ENCODE results near the gene ZDHHC13. TPM values are rescaled to one million over a fixed set of nuclear protein-coding genes. Genes with fewer than 3 reads are reported as not detected.

Gene ZDHHC13
- total and polyA plus RNA-seq, 9 of the 15 experiments (the other 6 are each of a cell fraction or from before 2014, with no cell fraction given), result 4.7 to 18.6 (median 10.0) TPM

DNA sequence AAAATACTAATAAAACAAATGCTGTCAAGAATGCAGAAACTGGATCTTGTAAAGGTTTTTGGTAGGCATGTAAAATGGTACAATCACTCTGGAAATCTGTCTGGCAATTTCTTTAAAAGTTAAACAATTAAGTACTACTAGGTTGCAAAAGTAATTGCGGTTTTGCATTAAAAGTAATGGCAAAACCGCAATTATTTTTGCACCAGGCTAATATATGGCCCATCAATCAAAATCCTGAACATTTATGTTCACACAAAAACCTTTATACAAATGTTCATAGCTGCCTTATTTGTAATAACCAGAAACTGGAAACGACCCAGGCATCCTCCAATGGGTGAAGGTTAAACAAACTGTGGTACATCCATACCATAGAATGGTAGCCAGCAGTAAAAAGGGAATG lies 24.6 kb upstream of the ZDHHC13 start:
- no peak overlapping the region for H3K4me3 ChIP-seq
- FAIRE-seq (no peak), DNase-seq (ENCODE audit: extremely low read depth in 1 of 4, low spot score in 3 of 4) (no peak), ATAC-seq (no peak)
- no peak overlapping the region for H3K9ac ChIP-seq (ENCODE audit: insufficient read depth in 1 of 2, low read depth in 2 of 2, low read length in 2 of 2)
- no peaks in the 10 kb centered on the region for H3K9me1 ChIP-seq (ENCODE audit: control insufficient read depth, insufficient read depth, low read length)
- peaks cover 0 to 16% of the 10 kb centered on the region in 2 experiments; a peak in 3 of 5 replicates for H3K27me3 ChIP-seq (ENCODE audit: control insufficient read depth in 2 of 2, insufficient read depth in 2 of 2, low read length in 2 of 2)
- no peaks in the 10 kb centered on the region for H3K9me3 ChIP-seq (replicated peaks; ENCODE audit: control insufficient read depth, insufficient read depth, low read depth, low read length)
- CTCF ChIA-PET (ENCODE audit: low intra/inter-chr PET ratio), result no interaction called here
- H3K4me2 ChIP-seq (ENCODE audit: insufficient read depth, low read length), result no peak overlapping the region
- H3K36me3 ChIP-seq (ENCODE audit: control insufficient read depth, insufficient read depth, low read length), result no peaks in the 10 kb centered on the region
- no peak overlapping the region for H2AFZ ChIP-seq (ENCODE audit: low read depth, low read length)
- no TSS peak for BruUV-seq (replicated peaks)
- in situ Hi-C loops (cut with MboI), result no loop called here
- WGBS (ENCODE audit: insufficient coverage, low coverage, missing lambda C conversion rate), result 0% methylated on average over 3 of the region's 3 CpGs
- no peaks in the 10 kb centered on the region for H3K79me2 ChIP-seq (ENCODE audit: control insufficient read depth, insufficient read depth, low read length)
- no peaks in the 10 kb centered on the region for H3K4me1 ChIP-seq (replicated peaks in 1 of 2; ENCODE audit: control insufficient read depth in 2 of 2, insufficient read depth in 2 of 2, low read length in 2 of 2)
- POLR2A ChIA-PET, result no interaction called here
- intact Hi-C loops (cut with micrococcal nuclease), result no loop called here
- TF ChIP-seq PTRF (tag; IDR thresholded peaks at IDR 0.05) (no peak), NR4A1 (CRISPR knock-in tag; IDR thresholded peaks at IDR 0.05) (no peak), NR4A1 (tag; IDR thresholded peaks at IDR 0.05) (no peak), ZNF830 (CRISPR knock-in tag; IDR thresholded peaks at IDR 0.05) (no peak), U2AF1 (optimal IDR thresholded peaks at IDR 0.05; ENCODE audit: low read depth, low read length) (no peak), ZNF507 (tag; conservative IDR thresholded peaks at IDR 0.05) (no peak), CBX5 (IDR thresholded peaks at IDR 0.05; ENCODE audit: borderline replicate concordance, low read depth) (no peak), GABPB2 (CRISPR knock-in tag; conservative IDR thresholded peaks at IDR 0.05) (no peak)
- H4K20me1 ChIP-seq (replicated peaks; ENCODE audit: control insufficient read depth, insufficient read depth, low read length), result no peaks in the 10 kb centered on the region
- no peak overlapping the region for H3K27ac ChIP-seq (ENCODE audit: extremely low read depth, low read depth, low read length)

DNA sequence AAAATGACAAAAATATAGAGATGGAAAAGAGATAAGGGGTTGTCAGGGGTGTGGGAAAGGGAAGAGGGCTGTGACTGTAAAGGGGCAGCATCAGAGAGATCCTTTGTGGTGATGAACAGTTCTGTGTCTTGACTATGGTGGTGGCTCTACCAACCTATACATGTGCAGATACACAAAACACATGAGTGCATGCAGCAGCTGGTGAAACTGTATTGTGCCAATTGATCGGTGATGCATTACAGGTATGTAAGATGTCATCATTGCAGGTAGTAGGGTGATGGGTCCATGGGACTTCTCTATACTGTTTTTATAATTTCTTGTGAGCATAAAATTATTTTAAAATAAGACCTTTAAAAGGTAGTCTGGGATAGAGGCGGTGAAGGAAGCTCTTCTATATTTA lies 24.1 kb upstream of the ZDHHC13 start:
- H3K4me2 ChIP-seq (ENCODE audit: insufficient read depth, low read length), result no peak overlapping the region
- intact Hi-C loops (cut with micrococcal nuclease) (no loop called here), in situ Hi-C loops (cut with MboI) (no loop called here)
- H3K9me3 ChIP-seq (replicated peaks; ENCODE audit: control insufficient read depth, insufficient read depth, low read depth, low read length), result no peaks in the 10 kb centered on the region
- DNase-seq (ENCODE audit: extremely low read depth in 1 of 4, low spot score in 3 of 4) (no peak), FAIRE-seq (no peak), ATAC-seq (no peak)
- H3K27me3 ChIP-seq (ENCODE audit: control insufficient read depth in 2 of 2, insufficient read depth in 2 of 2, low read length in 2 of 2), result peaks cover 0 to 16% of the 10 kb centered on the region in 2 experiments; a peak in 3 of 5 replicates
- BruUV-seq (replicated peaks), result no TSS peak
- H3K4me1 ChIP-seq (replicated peaks in 1 of 2; ENCODE audit: control insufficient read depth in 2 of 2, insufficient read depth in 2 of 2, low read length in 2 of 2), result no peaks in the 10 kb centered on the region
- H4K20me1 ChIP-seq (replicated peaks; ENCODE audit: control insufficient read depth, insufficient read depth, low read length), result no peaks in the 10 kb centered on the region
- ChIA-PET POLR2A (no interaction called here), CTCF (ENCODE audit: low intra/inter-chr PET ratio) (no interaction called here)
- WGBS (ENCODE audit: insufficient coverage, low coverage, missing lambda C conversion rate), result 0% methylated on average over 2 of the region's 2 CpGs
- no peaks in the 10 kb centered on the region for H3K79me2 ChIP-seq (ENCODE audit: control insufficient read depth, insufficient read depth, low read length)
- H3K4me3 ChIP-seq, result no peak overlapping the region
- no peak overlapping the region for H2AFZ ChIP-seq (ENCODE audit: low read depth, low read length)
- no peak overlapping the region for H3K27ac ChIP-seq (ENCODE audit: extremely low read depth, low read depth, low read length)
- H3K9ac ChIP-seq (ENCODE audit: insufficient read depth in 1 of 2, low read depth in 2 of 2, low read length in 2 of 2), result no peak overlapping the region
- H3K9me1 ChIP-seq (ENCODE audit: control insufficient read depth, insufficient read depth, low read length), result no peaks in the 10 kb centered on the region
- H3K36me3 ChIP-seq (ENCODE audit: control insufficient read depth, insufficient read depth, low read length), result no peaks in the 10 kb centered on the region
- no peak for TF ChIP-seq KLF6 (CRISPR knock-in tag; IDR thresholded peaks at IDR 0.05; ENCODE audit: borderline replicate concordance)
- no peak for TF ChIP-seq ZNF24 (IDR thresholded peaks at IDR 0.05)
- TF ChIP-seq MXI1 (IDR thresholded peaks at IDR 0.05; ENCODE audit: low read depth, low read length), result no peak
- no peak for TF ChIP-seq SRSF9 (IDR thresholded peaks at IDR 0.05; ENCODE audit: borderline replicate concordance, low read depth, low read length)
- no peak for TF ChIP-seq ZFP1 (CRISPR knock-in tag; IDR thresholded peaks at IDR 0.05)

All from K562 (cell line).